B cell (primary cell): ENCODE results near the gene ABCA4. TPM values are rescaled to one million over a fixed set of nuclear protein-coding genes. Genes with fewer than 3 reads are reported as not detected.
"Not testable (repeated sequence)": the region's sequence is repeated elsewhere in the genome, so short reads cannot be mapped to it uniquely, and the experiment has no call there.

ENCODE experiments used
- ATAC-seq: fragments of 200-7000 bp; cut with Tn5 transposase; one replicate; pipeline ENCODE4 v1.10.0; 2021; ENCODE audit warnings: low read depth, mild to moderate bottlenecking, moderate number of reproducible peaks, moderate library complexity
- CTCF ChIA-PET: fragments of 350-600 bp; sonication (Branson Sonifier 250); formaldehyde crosslinking; loops from one replicate; lab custom pipeline; 2021; ENCODE audit warnings: antibody characterized with exemption, inconsistent platforms; lab: Charles Lee
- POLR2A ChIA-PET: fragments of 350-600 bp; sonication (Branson Sonifier 250); formaldehyde crosslinking; loops from one replicate; lab custom pipeline; 2021; ENCODE audit warnings: antibody characterized with exemption; lab: Charles Lee
- DNase-seq: peaks from one replicate; pipeline ENCODE4 v3.0.0; 2013
- H2AFZ ChIP-seq: 2 replicates; pipeline ENCODE4 v1.6.1; 2012; ENCODE audit warnings: mild to moderate bottlenecking, low read depth, low read length; ENCODE audit not compliant: insufficient read depth, poor library complexity, severe bottlenecking
- H3K27ac ChIP-seq, 2 donors: 1 replicate in 1 of 2; 2 replicates in 1 of 2; pipeline ENCODE4 v1.5.1; 2012 to 2013; ENCODE audit warnings: low read length in 2 of 2, mild to moderate bottlenecking in 2 of 2, moderate library complexity in 1 of 2
- H3K27me3 ChIP-seq, 4 experiments: fragments of 200-600 bp in 1 of 4; sonication (generic) in 1 of 4; replicated peaks in 1 of 4; 1 replicate in 2 of 4; 2 replicates in 2 of 4; pipeline versions ENCODE4 v1.6.1 to v1.7.0; 2013 to 2016; ENCODE audit warnings: low read length in 3 of 4, mild to moderate bottlenecking in 2 of 4, mixed read lengths in 1 of 4, moderate library complexity in 1 of 4; ENCODE audit not compliant: insufficient read depth in 4 of 4, control insufficient read depth in 3 of 4; ENCODE audit errors: control extremely low read depth in 1 of 4
- H3K36me3 ChIP-seq, 2 experiments: replicated peaks in 1 of 2; 1 replicate in 1 of 2; 2 replicates in 1 of 2; pipeline versions ENCODE4 v1.6.1 to v1.7.1; 2013; ENCODE audit warnings: low read length in 1 of 2; ENCODE audit not compliant: insufficient read depth in 2 of 2, control insufficient read depth in 1 of 2; ENCODE audit errors: control extremely low read depth in 1 of 2, extremely low read depth in 1 of 2
- H3K4me1 ChIP-seq, 2 donors: fragments of 200-600 bp in 1 of 2; sonication (generic) in 1 of 2; 1 replicate in 1 of 2; 2 replicates in 1 of 2; pipeline versions ENCODE4 v1.5.1 to v1.6.1; 2013 to 2017; ENCODE audit warnings: low read length in 2 of 2; ENCODE audit not compliant: control insufficient read depth in 2 of 2, insufficient read depth in 2 of 2
- H3K4me2 ChIP-seq: replicated peaks from 2 replicates; pipeline ENCODE3; 2012; ENCODE audit warnings: mild to moderate bottlenecking, low read depth, low read length; ENCODE audit not compliant: poor library complexity, severe bottlenecking
- H3K4me3 ChIP-seq, 5 experiments: fragments of 200-600 bp in 1 of 5; sonication (generic) in 1 of 5; 1 replicate in 3 of 5; 2 replicates in 2 of 5; pipeline versions ENCODE4 v1.5.1 to v1.7.0; 2011 to 2016; ENCODE audit warnings: low read length in 4 of 5, mild to moderate bottlenecking in 4 of 5, low read depth in 2 of 5, control low read depth in 1 of 5, moderate library complexity in 1 of 5; ENCODE audit not compliant: insufficient read depth in 1 of 5; ENCODE audit errors: control extremely low read depth in 1 of 5, extremely low read depth in 1 of 5
- H3K79me2 ChIP-seq: fragments of 200-600 bp; sonication (generic); one replicate; pipeline ENCODE4 v1.6.0; 2016; ENCODE audit warnings: low read length; ENCODE audit not compliant: control insufficient read depth, insufficient read depth
- H3K9ac ChIP-seq: fragments of 200-600 bp; sonication (generic); 2 replicates; pipeline ENCODE4 v1.6.1; 2017; ENCODE audit warnings: mild to moderate bottlenecking, low read length, moderate library complexity
- H3K9me3 ChIP-seq, 3 donors: one replicate each; pipeline versions ENCODE4 v1.6.1 to v1.7.1; 2013; ENCODE audit warnings: low read length in 2 of 3; ENCODE audit not compliant: control insufficient read depth in 2 of 3, insufficient read depth in 1 of 3; ENCODE audit errors: control extremely low read depth in 1 of 3
- H4K20me1 ChIP-seq: 2 replicates; pipeline ENCODE4 v1.6.0; 2012; ENCODE audit warnings: mild to moderate bottlenecking, low read length; ENCODE audit not compliant: insufficient read depth, control insufficient read depth, poor library complexity, severe bottlenecking
- H3K27ac Mint-ChIP-seq: one replicate; pipeline ENCODE4 v1.8.0; 2021; ENCODE audit warnings: mixed read lengths
- H3K27me3 Mint-ChIP-seq: one replicate; pipeline ENCODE4 v1.8.0; 2021; ENCODE audit warnings: mixed read lengths
- H3K4me1 Mint-ChIP-seq: one replicate; pipeline ENCODE4 v1.8.0; 2021; ENCODE audit warnings: mixed read lengths
- H3K4me3 Mint-ChIP-seq: one replicate; pipeline ENCODE4 v1.8.0; 2021; ENCODE audit warnings: mixed read lengths
- H3K9me3 Mint-ChIP-seq: one replicate; pipeline ENCODE4 v1.8.0; 2022; ENCODE audit warnings: mixed read lengths; ENCODE audit not compliant: insufficient read depth
- CTCF ChIP-seq: fragments of 200-600 bp; IDR thresholded peaks from one replicate; pipeline ENCODE4 v1.8.0; 2022; ENCODE audit warnings: antibody characterized with exemption, mild to moderate bottlenecking
- EZH2 ChIP-seq: IDR thresholded peaks from 2 replicates; pipeline ENCODE4 v1.6.1; 2012; ENCODE audit warnings: borderline replicate concordance, low read depth, mild to moderate bottlenecking, moderate library complexity, low read length; ENCODE audit not compliant: insufficient read depth, poor library complexity, severe bottlenecking
- WGBS: methylation state at CpG from one replicate; pipeline ENCODE4 v1.1.5; 2013; ENCODE audit warnings: missing lambda C conversion rate; ENCODE audit not compliant: insufficient coverage; 5-methylcytosine and 5-hydroxymethylcytosine counted together
- intact Hi-C: fragments of 100-400 bp; cut with micrococcal nuclease; formaldehyde crosslinking; loops from one replicate; pipeline ENCODE4 v1.10.0; 2022
- polyA plus RNA-seq: library from polyadenylated mRNA; depleted of rRNA; stranded (reverse); fragments of >200 nt; gene quantifications from 2 replicates; pipeline ENCODE4 v1.2.3, GENCODE V29; 2012
- total RNA-seq, 2 donors: library from RNA; stranded (reverse); fragments of 120-200 nt in 1 of 2; gene quantifications; 1 replicate in 1 of 2; 2 replicates in 1 of 2; pipeline versions ENCODE4 v1.2.3 to v1.2.4, GENCODE V29; 2013 to 2022

ABCA4 gene
- total and polyA plus RNA-seq, 2 donors (not counting 1 experiment from before 2014, with no cell fraction given) = not detected

GRCh38 chr1:93958032-93958725 is 162.8 kb downstream of the ABCA4 start:
- intact Hi-C loops = no loop called here
- peaks cover 23% of the 10 kb centered on the region for H3K27me3 Mint-ChIP-seq
- no peak overlapping the region for H3K4me3 ChIP-seq
- WGBS = 100% methylated on average over 1 of the region's 1 CpG
- ChIA-PET POLR2A (no interaction called here), CTCF (no interaction called here)
- no peaks in the 10 kb centered on the region for H3K4me1 Mint-ChIP-seq
- H3K4me3 Mint-ChIP-seq = no peak overlapping the region
- no peak overlapping the region for H3K27ac Mint-ChIP-seq
- ATAC-seq (no peak), DNase-seq (no peak)
- H3K27me3 ChIP-seq = peaks cover 0 to 2% (median 0%) of the 10 kb centered on the region in 4 experiments
- H3K9ac ChIP-seq = no peak overlapping the region
- H3K36me3 ChIP-seq = no peaks in the 10 kb centered on the region
- no peak for TF ChIP-seq CTCF
- TF ChIP-seq EZH2 = no peak
- no peak overlapping the region for H3K27ac ChIP-seq
- H3K9me3 Mint-ChIP-seq = peaks cover 15% of the 10 kb centered on the region
- no peak overlapping the region for H2AFZ ChIP-seq
- H4K20me1 ChIP-seq = no peaks in the 10 kb centered on the region
- no peak overlapping the region for H3K4me2 ChIP-seq
- H3K9me3 ChIP-seq = peaks cover 2 to 26% (median 12%) of the 10 kb centered on the region in 3 donors
- H3K4me1 ChIP-seq = no peaks in the 10 kb centered on the region
- no peaks in the 10 kb centered on the region for H3K79me2 ChIP-seq

GRCh38 chr1:93955765-93956164 is 165.2 kb downstream of the ABCA4 start:
- Histone ChIP-seq H3K9ac (no peak overlapping the region), H3K79me2 (no peaks in the 10 kb centered on the region), H3K27ac (no peak overlapping the region), H4K20me1 (no peaks in the 10 kb centered on the region), H3K4me2 (no peak overlapping the region), H3K27me3 (no peaks in the 10 kb centered on the region), H3K4me3 (no peak overlapping the region), H3K9me3 (peaks cover 2 to 27% (median 12%) of the 10 kb centered on the region in 3 donors), H3K36me3 (no peaks in the 10 kb centered on the region), H2AFZ (no peak overlapping the region), H3K4me1 (no peaks in the 10 kb centered on the region)
- no peak overlapping the region for H3K27ac Mint-ChIP-seq
- peaks cover 17% of the 10 kb centered on the region for H3K27me3 Mint-ChIP-seq
- H3K4me3 Mint-ChIP-seq = no peak overlapping the region
- ChIA-PET CTCF (no interaction called here), POLR2A (no interaction called here)
- H3K9me3 Mint-ChIP-seq = peaks cover 21% of the 10 kb centered on the region
- intact Hi-C loops = no loop called here
- no peak for TF ChIP-seq CTCF
- ATAC-seq (no peak), DNase-seq (no peak)
- WGBS = no CpG with 5 or more reads among the region's 1 CpG
- H3K4me1 Mint-ChIP-seq = no peaks in the 10 kb centered on the region

GRCh38 chr1:93947002-93947686 is 173.8 kb downstream of the ABCA4 start:
- not testable (repeated sequence) for H3K27ac Mint-ChIP-seq, H3K9ac ChIP-seq, H3K9me3 Mint-ChIP-seq

More at GRCh38 chr1:93947002-93947686, 173.8 kb downstream of the ABCA4 start:
- intact Hi-C loops, H3K27me3 ChIP-seq, H3K4me3 Mint-ChIP-seq, H3K36me3 ChIP-seq, CTCF ChIA-PET, H3K4me1 ChIP-seq, DNase-seq, H3K4me1 Mint-ChIP-seq, ATAC-seq, H3K79me2 ChIP-seq, POLR2A ChIA-PET, H3K9me3 ChIP-seq, H2AFZ ChIP-seq, H4K20me1 ChIP-seq, H3K4me2 ChIP-seq, H3K4me3 ChIP-seq, H3K27ac ChIP-seq: not testable (repeated sequence)
- H3K27me3 Mint-ChIP-seq = peaks cover 23% of the 10 kb centered on the region
- no CpG with 5 or more reads among the region's 2 CpGs for WGBS
